HG02840 (cell line): ENCODE data around the gene CLSTN2.

Experiments
- ATAC-seq: cut with Tn5 transposase; IDR thresholded peaks from one replicate; pipeline ENCODE4 v1.9.1; 2021; ENCODE audit warnings: mild to moderate bottlenecking, moderate library complexity, moderate number of reproducible peaks; ENCODE audit not compliant: unreplicated experiment, low FRiP score

CLSTN2 gene

DNA sequence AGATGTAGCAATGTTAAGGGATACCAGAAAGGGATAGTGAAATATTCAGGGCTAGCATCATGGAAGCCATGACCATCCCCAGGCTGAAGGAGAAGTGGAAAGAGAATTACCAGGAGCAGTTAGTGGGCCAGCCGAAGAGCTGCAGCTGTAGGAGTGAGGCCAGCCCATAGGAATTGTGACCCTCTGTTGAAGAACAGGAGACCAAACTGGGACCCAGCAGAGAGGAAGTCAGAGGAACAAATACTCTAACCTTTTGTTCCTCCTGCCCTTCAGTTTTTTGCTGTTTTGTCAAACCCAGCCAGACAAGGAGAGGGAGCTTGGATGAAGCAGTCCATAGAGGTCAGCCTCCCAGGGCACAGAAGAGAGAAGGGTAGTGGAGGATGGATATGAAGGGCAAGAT lies 115.4 kb downstream of the CLSTN2 start:
- ATAC-seq = no peak

DNA sequence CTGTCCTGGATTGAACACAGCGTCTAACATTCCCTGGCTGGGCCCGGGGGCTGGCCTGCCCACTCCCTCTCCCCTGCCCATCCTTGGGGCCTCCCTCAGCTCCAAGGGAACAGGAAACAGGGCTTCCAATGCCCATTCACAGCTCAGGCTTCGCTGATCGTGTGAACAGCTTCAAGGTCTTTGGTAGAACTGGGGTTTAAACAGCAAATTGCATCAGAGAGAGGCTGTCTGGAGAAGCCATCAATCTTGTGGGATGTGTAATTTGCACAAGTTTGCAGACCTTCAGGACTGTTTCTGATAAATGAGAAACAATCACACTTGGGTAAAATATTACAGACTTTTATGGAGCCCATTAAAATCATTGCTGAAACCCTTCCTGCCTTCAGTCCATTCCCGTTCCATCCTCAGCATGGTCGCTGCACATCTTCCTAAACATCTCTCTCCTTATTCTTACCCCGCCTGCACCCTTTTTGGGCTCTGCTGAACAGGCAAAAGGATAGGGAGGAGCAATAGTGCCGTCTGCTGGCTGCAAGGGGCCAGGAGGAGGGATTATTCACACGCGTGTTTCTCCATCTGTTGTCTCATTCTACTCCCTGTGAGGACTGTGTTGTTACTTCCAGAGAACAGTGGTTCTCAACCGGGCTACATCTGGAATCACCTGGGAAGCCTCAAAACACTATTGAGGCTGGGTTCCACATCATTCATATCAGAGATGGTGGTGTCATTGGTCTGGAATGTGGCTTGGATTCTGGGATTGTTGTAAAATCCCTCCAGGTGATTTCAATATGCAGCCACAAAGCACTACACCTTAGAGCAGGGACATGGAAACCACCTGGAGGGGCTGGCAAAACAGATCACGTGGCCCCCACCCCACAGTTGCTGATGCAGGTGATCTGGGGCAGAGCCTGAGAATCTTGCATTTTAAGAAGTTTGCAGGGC lies 116.3 kb downstream of the CLSTN2 start:
- no peak for ATAC-seq

DNA sequence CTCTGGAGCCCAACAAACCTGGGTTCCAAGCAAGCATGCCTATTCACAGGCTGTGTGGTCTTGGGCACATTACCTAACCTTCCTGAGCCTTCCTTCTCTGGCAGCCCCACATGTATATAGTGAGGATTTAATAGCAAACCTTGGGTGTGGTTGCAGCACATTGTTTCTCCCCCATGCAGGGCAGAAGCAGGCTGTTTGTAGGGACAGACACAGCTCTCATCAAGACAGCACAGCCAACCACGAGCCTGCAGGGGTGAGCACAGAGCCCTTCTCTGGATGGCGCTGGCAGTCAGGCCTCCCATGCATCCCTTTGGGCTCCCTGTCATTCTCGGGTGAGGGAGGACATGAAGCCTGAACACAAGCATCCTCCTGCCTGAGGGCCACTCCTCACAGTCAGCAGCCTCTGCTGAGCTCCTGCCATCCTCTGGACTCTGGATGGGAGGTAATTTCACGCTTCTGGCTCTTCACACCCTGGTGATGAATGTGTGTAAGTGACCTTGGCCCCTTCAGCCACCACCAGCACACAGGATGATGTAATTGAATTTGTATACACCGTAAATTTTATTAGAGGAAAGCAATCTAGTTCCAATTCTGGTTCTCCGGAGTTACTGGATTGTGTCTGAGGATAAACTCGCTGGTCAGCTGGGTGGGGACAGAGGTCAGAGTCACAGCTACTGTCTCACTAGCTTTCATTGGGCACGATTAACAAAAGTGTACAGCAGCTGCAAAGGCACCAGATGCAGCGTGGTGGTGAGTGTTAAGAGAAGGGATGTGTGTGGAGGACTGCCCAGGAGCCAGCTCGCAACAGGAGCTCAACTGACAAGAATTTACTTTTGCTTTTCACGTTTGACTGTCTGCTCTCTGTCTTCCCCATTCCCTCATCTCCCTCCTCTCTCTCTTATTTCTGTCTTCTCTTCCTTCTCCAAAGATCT lies 118.1 kb downstream of the CLSTN2 start:
- no peak for ATAC-seq

DNA sequence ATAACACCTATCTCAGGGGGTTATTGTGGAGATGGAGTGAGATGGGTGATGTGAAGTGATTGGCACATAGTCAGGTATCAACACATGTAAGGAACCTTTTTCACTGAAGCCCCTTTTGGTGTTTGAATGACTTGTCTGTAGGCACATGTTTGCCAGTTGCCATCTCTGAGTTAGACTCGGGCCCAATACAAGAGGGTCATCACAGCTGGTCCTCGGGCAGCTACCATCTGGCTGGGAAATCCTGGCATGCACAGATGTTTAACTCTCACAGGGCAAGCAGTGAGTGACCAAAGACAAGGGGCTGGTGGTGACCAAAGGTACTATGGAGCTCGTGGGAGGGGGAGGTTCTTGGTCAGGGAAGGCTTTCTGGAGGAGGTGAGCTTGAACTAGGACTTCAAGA lies 118.8 kb downstream of the CLSTN2 start:
- no peak for ATAC-seq

DNA sequence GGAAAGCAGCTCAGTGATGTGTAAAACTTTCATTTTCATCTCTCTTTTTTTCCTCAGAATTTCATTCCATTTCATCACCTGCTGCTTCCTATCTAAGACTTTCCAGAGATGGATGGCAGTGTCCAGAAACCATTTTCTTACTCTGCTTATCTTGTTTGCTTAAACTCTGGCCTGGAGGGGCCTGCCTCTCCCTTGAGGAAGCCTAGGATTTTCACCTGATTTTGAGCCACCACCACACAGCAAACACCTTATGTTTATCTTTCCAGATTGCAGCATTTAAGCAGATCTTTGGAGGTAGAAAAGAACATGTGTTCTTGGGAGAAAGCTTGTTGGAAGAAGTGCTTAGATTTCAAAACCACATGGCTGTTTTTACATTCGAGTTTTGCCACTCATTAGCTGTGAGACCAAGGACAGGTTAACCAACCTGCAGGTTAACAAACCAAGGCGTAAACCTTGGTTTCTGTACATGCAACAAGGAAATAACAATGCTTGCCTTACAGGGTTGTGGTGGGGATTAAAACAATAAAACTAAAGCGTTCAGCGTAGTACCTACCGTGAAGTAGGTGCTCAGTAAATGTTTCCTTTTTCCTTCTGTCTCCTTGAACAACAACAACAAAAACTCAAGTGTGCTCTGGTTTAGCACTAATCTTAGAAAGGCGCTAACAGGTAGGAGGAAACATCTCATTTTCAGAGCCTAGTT lies 120.3 kb downstream of the CLSTN2 start:
- no peak for ATAC-seq

DNA sequence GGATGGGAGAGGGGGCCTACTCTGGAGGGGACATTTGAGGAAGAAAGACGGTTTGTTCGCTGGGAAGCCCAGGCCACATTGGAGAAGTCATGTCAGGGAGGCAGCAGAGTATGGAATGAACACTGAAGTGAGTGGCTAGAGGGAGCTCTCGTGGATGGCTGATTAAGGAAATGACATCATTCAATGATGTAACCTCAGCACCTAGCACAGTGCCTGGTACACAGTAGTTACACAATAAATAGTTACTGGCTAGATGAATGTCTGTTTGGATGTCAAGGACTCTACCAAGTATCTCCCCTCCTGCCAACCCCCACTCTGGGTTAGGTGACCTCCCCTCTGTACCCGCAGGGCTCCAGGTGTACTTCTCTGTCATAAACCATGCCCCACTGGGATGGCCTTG lies 121.1 kb downstream of the CLSTN2 start:
- ATAC-seq = no peak

DNA sequence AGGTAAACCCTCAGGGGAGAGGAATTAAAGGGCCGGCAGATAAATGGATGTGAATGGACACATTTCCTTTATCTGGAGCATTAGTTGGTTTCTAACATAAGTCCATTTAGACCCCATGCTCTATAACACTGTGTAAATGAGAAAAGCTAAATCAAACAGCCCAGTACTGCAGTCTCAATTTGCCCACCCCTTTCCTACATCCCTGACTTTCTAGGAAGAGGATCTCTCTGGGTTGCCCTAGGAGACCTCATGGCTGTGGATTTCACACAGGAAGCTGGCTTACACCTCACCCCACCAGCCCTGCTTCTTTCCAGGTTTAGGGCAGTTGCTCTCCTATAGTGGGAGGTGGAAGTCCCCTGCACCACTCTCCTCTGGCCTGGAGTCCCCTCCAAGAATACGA lies 126.2 kb downstream of the CLSTN2 start:
- no peak for ATAC-seq

DNA sequence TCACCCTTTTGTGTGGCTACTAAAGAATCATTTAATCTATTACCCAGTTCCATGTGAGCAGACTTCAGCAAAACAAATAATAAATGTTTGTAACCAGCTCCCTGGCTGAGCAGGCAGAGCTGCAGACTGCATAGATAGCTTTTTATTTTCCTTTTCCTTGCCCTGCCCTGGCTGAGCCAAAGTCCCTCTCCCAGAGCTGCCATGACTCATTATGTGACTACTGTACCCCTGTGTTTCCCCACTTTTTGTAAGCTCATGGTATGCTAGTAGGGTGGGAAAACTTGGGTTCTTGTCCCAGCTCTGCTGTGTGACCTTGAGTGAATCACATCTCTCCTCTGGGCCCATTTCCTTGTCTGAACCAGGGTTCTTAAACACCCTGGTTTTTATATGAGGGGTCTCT lies 127.5 kb downstream of the CLSTN2 start:
- ATAC-seq = no peak

DNA sequence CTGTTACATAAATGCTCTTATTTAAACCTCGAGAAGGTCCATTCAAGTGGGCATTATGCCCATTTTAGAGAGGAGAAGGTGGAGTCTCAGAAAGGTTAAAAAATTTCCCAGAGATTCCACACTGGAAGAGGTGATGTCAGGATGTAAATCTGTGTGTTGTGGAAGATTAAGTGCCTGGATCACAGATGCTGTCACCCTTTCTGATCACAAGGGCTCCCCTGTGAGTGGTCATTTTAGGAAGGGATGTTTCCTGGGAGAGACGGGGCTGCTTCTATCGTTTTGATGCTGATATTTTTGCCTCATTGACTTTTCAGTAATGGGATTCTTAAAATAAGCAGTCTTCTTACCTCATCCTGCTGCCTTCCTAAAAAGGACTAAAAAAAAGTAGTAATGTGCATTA lies 132.5 kb downstream of the CLSTN2 start:
- ATAC-seq = no peak

DNA sequence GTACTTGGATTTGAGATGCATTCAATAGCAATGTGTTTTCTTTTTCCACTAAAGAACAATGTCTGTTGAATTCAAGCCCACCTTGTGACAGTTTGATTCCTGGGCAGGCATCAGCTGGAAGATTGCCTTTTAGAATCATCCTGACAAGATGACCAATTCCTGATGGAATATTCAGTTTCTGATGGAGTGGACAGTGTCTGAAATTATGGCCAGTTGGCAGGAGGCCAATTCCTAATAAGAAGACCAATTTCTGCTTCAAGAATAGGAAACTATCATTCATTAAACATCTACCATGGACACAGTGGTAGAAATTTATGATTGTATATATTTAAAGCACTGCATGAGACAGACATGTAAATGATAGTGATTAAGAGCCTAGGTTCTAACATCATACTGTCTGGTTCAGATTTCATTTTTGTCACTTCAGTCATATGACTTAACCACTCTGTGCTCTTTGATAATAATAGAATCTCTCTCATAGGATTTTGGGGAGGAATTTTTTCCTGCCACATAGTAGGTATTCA lies 133.6 kb downstream of the CLSTN2 start:
- no peak for ATAC-seq

DNA sequence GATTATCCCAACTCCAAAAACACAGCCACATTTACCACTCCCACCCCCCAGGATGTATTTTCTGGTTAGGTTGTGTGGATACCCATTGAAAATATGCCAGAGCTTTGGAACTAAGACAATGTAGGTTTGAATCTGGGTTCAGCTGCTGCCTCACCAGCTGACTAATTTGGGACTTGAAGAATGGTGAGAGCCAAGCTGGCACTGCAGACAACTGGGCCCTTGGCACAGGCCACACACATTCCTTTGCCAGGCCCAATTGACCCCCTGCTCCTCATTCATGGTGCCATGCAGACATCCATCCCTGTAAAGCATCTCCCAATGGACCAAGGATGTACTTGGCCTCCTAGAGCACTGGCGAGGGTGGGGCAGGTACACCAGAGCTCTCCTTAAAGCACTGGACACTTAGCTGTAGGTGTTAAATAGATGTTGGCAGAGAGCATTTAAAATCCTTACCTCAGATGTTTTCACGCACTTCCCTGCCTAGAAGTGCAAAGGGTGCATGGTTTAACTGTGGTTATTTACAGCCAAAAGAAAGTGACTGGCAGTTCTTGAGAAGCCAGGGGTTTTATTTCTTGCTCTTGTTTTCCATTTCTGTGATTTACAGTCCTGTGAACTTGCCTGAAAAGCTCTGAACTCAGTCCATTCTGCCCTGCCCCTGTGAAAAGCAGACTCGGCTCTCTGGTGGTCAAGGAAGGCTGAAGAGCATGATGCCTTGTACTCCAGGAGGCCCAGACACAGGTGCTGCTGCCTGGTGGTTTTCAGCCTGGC lies 138.5 kb downstream of the CLSTN2 start:
- no peak for ATAC-seq

DNA sequence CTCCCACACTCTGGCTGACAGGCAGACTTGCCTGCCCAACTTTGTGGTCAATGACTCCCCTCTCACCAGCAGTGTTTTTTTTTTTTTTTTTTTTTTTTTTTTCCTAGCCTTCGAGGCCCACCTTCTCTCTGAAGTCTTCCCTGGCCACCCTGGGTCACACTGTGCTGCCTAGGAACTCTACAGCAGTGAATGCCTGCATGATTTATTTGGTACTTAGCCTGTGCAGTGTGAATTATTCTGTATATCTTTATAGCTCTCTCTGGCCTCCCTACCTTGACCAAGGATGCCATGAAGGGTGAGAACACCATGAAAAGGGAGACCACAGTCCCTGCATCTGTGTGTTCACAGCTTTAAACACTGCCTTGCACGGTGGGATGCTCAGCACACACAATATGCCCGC lies 141.6 kb downstream of the CLSTN2 start:
- no peak for ATAC-seq

DNA sequence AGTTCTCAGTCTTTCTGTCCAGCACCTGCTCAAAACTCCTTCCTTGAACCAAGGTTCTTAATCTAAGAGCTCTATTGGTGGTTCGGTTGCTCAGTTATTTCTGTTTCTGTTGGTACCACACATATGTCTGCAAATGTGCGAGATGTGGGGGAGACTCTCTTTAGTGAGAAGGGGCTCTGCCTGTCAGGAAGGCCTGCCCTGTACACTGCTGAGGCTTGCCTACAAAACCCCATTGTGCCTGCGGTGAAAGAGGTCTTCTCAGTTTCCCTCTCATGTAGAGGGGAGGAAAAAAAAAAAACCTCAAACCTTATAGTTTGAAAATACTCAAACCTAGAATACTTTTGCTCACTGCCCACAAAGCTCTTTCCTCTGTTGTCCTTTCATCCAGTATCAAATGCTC lies 142.4 kb downstream of the CLSTN2 start:
- ATAC-seq = no peak

DNA sequence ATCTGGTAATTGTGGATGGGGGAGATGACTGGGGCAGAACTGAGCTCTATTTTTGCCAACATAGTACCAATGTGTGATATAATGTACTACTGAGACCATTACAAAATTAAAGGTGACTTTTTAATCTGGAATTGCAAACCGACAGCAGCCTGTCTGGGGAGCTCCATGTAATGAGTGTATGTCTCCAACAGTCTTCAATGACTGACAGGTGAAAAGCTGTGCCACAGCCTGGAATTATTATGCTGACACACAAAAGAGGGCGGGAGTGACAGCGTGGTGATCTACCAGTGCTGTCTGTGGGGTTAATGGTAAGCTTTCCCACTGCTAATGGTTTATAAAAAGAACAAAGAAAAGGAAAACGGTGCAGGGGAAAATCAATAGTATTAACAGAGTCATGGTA lies 143.4 kb downstream of the CLSTN2 start:
- ATAC-seq = no peak

DNA sequence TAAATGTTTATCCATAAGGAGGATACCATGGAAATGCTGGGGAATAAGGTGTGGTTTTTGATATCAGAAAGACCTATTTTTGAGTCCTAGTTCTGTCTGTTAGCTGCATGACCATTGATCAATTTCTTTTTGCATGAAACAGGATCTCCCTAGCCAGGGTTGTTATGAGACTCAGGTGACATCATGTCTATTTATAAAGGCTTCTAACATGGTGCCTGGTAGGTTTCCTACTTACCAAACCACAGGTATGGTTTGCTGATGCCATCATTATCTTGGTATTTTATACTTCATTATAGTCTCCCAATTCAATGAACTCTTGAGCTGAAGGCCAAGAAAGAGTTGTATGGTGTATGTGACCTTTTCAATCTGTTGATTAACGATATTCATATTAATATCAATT lies 144.0 kb downstream of the CLSTN2 start:
- ATAC-seq = no peak

DNA sequence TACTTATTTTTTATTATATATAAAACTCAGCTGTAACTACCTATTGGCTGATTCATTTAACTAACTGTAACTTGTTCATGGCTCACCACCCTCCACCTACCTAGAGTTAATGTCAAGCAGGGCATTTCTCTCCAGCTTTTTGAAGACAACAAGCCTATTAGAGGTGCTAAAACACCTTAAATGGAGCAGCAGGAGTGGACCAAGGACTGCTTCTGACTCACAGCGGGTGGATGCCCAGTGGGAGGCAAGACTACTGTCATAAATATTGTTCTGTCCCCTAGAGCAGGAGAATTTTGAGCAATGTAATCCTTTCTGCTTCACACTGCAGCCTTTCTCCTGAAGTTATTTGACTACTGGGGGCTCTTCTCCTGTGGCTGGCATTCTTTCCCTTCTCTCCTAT lies 146.9 kb downstream of the CLSTN2 start:
- no peak for ATAC-seq

DNA sequence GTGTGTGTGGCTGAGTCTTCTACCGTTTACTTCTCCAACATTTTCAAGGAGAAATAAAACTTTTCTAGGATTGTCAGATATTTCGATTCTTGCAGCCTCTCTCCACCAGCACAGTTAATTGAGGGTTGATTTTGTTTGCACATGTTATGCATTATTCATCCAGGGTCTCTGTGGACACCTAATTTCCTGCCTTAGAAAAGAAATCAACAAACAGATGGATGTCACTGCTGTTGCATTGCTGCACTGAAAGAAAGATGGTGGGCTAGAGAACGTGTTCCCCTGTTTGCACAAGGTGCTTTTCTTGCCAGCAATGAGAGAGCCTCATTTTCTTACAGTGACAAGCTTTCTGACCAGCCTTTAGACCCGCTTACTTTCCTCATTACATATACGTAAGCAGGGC lies 150.0 kb downstream of the CLSTN2 start:
- ATAC-seq = no peak

DNA sequence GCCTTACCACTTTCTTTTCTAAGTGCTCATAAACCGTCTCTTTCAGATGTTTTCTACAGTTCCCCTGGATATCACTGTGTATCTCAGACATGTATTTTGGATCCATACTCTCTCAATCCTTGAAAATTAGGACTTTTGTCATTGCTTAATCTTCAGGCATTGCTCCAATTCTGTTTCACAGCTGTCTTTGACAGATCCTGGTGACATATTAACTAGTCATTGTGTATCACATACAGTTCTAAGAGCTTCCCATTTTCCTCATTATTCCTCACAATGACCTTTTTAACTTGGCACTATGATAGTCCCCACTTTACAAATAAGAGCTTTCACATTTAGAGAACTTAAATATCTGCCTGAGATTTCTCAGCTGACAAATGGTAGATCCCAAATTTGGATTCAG lies 151.7 kb downstream of the CLSTN2 start:
- no peak for ATAC-seq

DNA sequence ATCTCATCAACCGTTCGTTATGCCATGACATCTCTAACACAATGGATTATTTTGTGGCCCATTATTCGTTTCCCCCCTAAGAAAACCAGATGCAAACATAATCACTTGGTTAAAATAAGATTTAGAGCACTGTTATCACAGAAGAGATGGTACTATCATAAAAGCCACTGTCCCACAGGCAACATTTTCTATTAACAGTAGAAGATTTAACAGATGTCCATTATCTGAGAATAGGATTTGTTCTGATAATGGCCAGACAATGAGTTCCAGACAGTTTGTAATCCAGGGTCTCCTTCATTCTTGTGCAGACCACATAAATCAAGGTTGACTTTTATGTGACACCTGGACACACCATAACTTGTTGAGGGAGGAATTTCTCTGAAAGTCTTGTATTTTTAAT lies 153.1 kb downstream of the CLSTN2 start:
- no peak for ATAC-seq

DNA sequence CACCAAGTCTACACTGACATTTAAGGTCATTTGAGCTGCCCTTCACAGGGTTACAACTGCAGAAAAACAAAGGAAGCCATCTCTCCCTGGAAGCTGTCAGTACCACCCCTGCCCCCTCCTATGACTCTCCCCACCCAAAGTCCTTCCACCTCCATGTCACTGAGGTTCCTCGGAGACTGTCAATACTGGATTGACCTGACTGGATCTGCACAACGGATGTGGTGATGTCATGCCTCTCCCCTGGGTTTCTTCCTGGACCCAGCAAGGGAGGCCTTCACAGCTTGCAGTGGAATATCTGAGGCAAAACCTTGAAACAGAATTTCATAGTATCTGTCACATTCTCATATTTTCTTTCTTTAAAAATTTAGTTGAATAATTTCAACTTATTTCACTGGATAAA lies 153.5 kb downstream of the CLSTN2 start:
- ATAC-seq = no peak
